Fibroblast of skin of back (primary cell): Measurements from ENCODE around the gene DAZ4. TPM values are rescaled to one million over a fixed set of nuclear protein-coding genes. Genes with fewer than 3 reads are reported as not detected.
"Not testable (repeated sequence)": the region's sequence is repeated elsewhere in the genome, so short reads cannot be mapped to it uniquely, and the experiment has no call there.

Source experiments
- DNase-seq: peaks from one replicate; pipeline ENCODE4 v3.0.0-alpha.2; 2013
- polyA plus RNA-seq, 2 experiments: library from polyadenylated mRNA; unstranded; fragments of 120-200 nt; gene quantifications; one replicate each; pipeline ENCODE4 v1.2.1, GENCODE V29; 2013; ENCODE audit not compliant: insufficient read length in 2 of 2

Gene DAZ4
- not detected for polyA plus RNA-seq (2013, experiment 1 of 2; ENCODE audit: insufficient read length)
- polyA plus RNA-seq (2013, experiment 2 of 2; ENCODE audit: insufficient read length), result not detected

- DNase-seq, result not testable (repeated sequence)
These were observed at the start of gene DAZ4 for GRCh38 chrY:24833619-24834018. DAZ4 (plus strand) TSS chrY:24833919; CDS start chrY:24834127, 208 bp downstream.

- DNase-seq, result not testable (repeated sequence)
These were observed 20.4 kb upstream of the DAZ4 start, which contains the start of gene DAZ3 for GRCh38 chrY:24813293-24813692. DAZ3 (minus strand) TSS chrY:24813393; CDS start chrY:24813185, 208 bp downstream.

- DNase-seq, result not testable (repeated sequence)
These were observed 11.9 kb upstream of the DAZ4 start for GRCh38 chrY:24821836-24822235.

- DNase-seq, result not testable (repeated sequence)
These were observed 9.4 kb upstream of the DAZ4 start for GRCh38 chrY:24824184-24824879.

GRCh38 chrY:24825069-24825468, 8.7 kb upstream of the DAZ4 start:
- not testable (repeated sequence) for DNase-seq
